HG02623 (cell line): ENCODE results near the gene SIPA1L3.

ENCODE experiments used
- ATAC-seq: cut with Tn5 transposase; IDR thresholded peaks from one replicate; pipeline ENCODE4 v1.9.1; 2021; ENCODE audit warnings: moderate library complexity; ENCODE audit not compliant: unreplicated experiment

The SIPA1L3 gene

DNA sequence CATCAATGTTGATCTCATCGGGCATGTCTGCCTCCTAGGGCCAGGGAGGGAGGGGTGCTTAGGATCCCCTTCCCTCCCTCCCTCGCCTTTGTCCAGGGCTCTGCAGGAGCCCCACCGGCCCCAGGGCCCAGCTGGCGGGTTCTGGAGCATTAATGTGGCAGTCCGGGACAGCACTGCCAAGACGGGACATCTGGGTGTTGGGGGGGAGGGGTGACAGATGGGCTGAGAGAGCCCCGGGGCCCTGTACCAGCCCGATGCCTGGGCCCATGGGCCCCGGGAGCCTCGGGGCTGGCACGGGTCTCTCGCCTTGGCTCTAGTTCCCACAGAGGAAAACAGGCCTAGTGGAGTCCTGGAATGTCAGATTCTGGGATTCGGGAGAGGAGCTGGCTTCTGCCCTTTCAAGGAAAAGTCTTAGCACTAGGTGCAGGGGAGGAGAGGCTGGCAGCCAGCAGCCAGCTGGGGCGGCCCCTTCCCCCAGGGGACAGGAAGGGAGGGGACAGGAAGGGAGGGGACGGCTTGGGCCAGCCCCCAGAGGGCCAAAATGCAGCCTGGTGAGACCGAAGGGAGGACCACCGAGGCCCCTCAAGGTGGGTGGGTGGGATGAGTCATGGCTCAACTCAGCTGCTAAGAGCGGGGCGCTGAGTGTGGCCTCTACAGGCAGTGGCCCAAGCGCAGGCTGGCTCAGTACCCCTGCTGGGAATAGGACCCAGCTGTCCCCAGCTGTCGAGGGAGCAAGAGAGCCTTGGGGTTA, 346.1 kb downstream of the SIPA1L3 start:
- no peak for ATAC-seq

DNA sequence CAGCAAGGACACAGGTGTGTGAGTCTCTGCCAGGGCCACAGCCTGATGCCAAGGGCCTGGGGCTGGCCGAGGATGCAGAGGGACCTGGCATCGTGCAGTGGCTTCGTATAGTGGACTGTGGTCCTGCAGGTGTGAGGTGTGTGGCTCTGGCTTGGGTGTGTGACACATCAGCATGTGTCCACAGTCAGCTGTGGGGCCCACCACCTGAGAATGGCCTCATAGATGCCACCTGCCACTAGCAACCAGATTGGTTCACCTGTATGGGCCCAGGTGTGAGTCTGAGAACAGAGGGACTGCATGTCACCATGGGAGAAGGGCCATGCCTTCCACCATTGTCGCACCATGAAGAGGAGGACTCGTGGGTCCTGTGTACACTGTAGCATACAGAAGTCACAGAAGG, 346.8 kb downstream of the SIPA1L3 start:
- ATAC-seq = no peak

- ATAC-seq = no peak
These were observed 348.5 kb downstream of the SIPA1L3 start for GRCh38 chr19:38255383-38256014.
